HFFc6 (cell line): Measurements from ENCODE around the gene ADAM12. TPM values are rescaled to one million over a fixed set of nuclear protein-coding genes. Genes with fewer than 3 reads are reported as not detected.

Experiments used
- DNase-seq: peaks from one replicate; pipeline ENCODE4 v3.0.0-alpha.2; 2018
- H3K27ac Mint-ChIP-seq: 2 replicates; pipeline ENCODE4 v1.8.0; 2020; ENCODE audit warnings: mild to moderate bottlenecking, mixed read lengths
- H3K27me3 Mint-ChIP-seq: 2 replicates; pipeline ENCODE4 v1.8.0; 2021; ENCODE audit warnings: mild to moderate bottlenecking, moderate library complexity, mixed read lengths; ENCODE audit not compliant: insufficient read depth
- H3K36me3 Mint-ChIP-seq: 2 replicates; pipeline ENCODE4 v1.8.0; 2021; ENCODE audit warnings: low read depth, mixed read lengths
- H3K4me1 Mint-ChIP-seq: 2 replicates; pipeline ENCODE4 v1.8.0; 2020; ENCODE audit warnings: low read depth, mixed read lengths
- H3K4me3 Mint-ChIP-seq: 2 replicates; pipeline ENCODE4 v1.8.0; 2020; ENCODE audit warnings: mild to moderate bottlenecking, moderate library complexity, mixed read lengths
- H3K9me3 Mint-ChIP-seq: 2 replicates; pipeline ENCODE4 v1.8.0; 2020; ENCODE audit warnings: mild to moderate bottlenecking, mixed read lengths
- total RNA-seq, 6 experiments: library from RNA; stranded (reverse); fragmentation: NEBNext Ultra II Directional; extraction: Animal tissue kit (Norgen Biotek cat#: 25700); gene quantifications; 2 replicates in 1 of 6; 3 replicates in 5 of 6; pipeline ENCODE4 v1.2.3, GENCODE V29; 2021
- TF ChIP-seq, protein P1 (sequence below): fragments of 200-600 bp; sonication (generic); IDR thresholded peaks from 2 replicates; pipeline ENCODE4 v1.5.0; 2021; ENCODE audit warnings: antibody characterized with exemption, mild to moderate bottlenecking

ADAM12 gene
- total RNA-seq, 6 experiments from 2014 or later = 7.5 to 12.5 (median 11.5) TPM

DNA sequence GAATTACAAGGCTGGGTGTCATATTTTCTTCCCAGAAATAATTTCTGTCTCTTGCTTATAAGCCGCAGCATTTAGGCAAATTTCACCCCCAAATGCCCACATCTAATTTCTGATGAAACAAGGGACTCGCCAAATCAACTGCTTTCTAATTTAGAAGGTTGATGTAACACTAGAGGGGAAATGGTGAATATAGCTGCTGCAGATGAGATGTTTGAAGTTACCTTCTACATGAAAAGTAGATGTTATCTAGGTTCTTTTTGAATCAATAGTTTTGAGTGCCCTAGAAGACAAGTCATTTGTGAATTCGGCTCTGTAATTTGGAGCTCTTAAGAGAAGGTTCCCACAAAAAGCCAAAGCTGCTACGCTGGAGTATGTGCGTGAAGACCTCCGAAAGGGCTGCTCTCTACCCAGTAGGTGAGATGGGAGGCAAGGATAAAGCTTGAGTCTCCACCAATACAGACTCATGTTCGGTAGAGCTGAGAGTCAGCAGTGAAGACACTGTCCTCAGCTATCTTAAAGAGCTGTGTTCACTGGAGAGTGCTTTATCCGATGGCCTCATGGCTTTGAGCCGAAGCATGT lies 392.5 kb downstream of the ADAM12 start:
- H3K9me3 Mint-ChIP-seq = no peaks in the 10 kb centered on the region
- TF ChIP-seq, protein P1, sequence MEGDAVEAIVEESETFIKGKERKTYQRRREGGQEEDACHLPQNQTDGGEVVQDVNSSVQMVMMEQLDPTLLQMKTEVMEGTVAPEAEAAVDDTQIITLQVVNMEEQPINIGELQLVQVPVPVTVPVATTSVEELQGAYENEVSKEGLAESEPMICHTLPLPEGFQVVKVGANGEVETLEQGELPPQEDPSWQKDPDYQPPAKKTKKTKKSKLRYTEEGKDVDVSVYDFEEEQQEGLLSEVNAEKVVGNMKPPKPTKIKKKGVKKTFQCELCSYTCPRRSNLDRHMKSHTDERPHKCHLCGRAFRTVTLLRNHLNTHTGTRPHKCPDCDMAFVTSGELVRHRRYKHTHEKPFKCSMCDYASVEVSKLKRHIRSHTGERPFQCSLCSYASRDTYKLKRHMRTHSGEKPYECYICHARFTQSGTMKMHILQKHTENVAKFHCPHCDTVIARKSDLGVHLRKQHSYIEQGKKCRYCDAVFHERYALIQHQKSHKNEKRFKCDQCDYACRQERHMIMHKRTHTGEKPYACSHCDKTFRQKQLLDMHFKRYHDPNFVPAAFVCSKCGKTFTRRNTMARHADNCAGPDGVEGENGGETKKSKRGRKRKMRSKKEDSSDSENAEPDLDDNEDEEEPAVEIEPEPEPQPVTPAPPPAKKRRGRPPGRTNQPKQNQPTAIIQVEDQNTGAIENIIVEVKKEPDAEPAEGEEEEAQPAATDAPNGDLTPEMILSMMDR = no peak
- peaks cover 17% of the 10 kb centered on the region for H3K4me1 Mint-ChIP-seq
- no peak overlapping the region for H3K4me3 Mint-ChIP-seq
- no peak overlapping the region for H3K27ac Mint-ChIP-seq
- H3K36me3 Mint-ChIP-seq = 0 out of 2 replicates have a peak, but pooled peaks cover under 1% of the 10 kb centered on the region
- DNase-seq = no peak
- peaks cover 8% of the 10 kb centered on the region for H3K27me3 Mint-ChIP-seq

DNA sequence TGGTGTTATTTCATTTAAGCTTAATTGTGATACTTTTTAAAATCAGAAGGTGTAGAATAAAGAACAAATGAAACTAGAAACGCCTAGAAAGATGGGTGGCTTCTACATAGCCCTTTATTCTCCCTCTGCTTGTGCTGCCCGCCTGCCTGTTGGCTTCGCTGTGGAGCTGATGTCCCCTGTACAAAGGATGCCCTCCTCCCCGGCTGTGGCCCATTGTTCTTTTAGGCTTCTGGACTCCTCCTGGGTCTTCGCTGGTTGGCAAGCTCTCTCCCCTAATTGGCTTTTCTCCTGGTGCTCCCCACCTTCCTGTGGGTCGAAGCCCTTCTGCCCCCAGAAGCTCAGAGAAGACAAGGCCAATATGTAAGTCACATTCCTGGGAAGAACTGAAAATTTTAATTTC lies 393.7 kb downstream of the ADAM12 start:
- DNase-seq = no peak
- Mint-ChIP-seq H3K27ac (no peak overlapping the region), H3K4me1 (peaks cover 13% of the 10 kb centered on the region), H3K27me3 (peaks cover 9% of the 10 kb centered on the region), H3K9me3 (no peaks in the 10 kb centered on the region), H3K4me3 (no peak overlapping the region), H3K36me3 (peaks cover 5% of the 10 kb centered on the region; the same call in 1 of the 2 replicates)
- TF ChIP-seq, protein P1 = no peak

DNA sequence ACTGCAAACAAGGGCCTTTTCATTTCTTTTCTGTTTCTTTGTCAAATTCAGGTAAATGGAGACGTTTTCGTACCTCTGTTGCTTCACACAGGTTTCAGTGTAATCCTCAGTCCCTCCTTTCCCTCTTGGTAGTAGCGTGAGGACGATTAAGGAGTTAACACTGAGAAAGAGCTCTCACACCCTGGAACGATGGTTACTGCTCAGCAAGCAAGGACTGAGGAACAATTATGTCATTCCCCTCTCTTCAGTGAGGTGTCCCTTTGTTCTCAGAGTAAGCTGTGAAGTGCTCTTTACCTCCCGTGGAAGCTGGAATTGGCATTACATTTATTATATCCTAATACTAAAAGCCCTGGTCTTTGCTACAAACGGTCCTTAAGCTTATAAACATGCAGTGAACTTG lies 396.0 kb downstream of the ADAM12 start:
- DNase-seq = no peak
- peaks cover 10% of the 10 kb centered on the region for H3K27me3 Mint-ChIP-seq
- H3K27ac Mint-ChIP-seq = no peak overlapping the region
- no peaks in the 10 kb centered on the region for H3K9me3 Mint-ChIP-seq
- TF ChIP-seq, protein P1 = no peak
- peaks cover 9% of the 10 kb centered on the region; the same call in 1 of the 2 replicates for H3K4me1 Mint-ChIP-seq
- no peak overlapping the region for H3K4me3 Mint-ChIP-seq
- H3K36me3 Mint-ChIP-seq = peaks cover 5% of the 10 kb centered on the region; the same call in 1 of the 2 replicates

DNA sequence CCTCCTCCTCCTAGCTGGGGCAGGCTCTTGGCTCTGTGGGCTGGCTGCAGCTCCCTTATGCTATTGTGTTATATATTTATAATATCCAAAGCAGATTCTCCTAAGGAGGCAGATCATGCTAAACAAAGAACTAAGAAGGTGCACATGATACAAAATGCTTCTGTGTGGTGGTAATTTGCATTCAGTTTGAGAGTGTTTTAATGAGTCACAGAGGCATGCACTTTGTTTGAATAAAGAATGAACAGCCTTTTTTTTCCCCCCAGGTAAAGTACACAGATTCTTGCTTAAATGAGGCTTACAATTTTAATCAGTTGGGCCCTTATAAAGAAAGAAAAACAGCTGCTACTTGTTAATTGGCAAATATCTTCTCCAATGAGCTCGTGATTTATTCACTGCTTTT lies 396.9 kb downstream of the ADAM12 start:
- H3K36me3 Mint-ChIP-seq = peaks cover 5% of the 10 kb centered on the region; the same call in 1 of the 2 replicates
- H3K27ac Mint-ChIP-seq = no peak overlapping the region
- H3K4me1 Mint-ChIP-seq = peaks cover 9% of the 10 kb centered on the region; the same call in 1 of the 2 replicates
- no peak for DNase-seq
- H3K9me3 Mint-ChIP-seq = no peaks in the 10 kb centered on the region
- TF ChIP-seq, protein P1 = no peak
- H3K27me3 Mint-ChIP-seq = peaks cover 6% of the 10 kb centered on the region
- H3K4me3 Mint-ChIP-seq = no peak overlapping the region

DNA sequence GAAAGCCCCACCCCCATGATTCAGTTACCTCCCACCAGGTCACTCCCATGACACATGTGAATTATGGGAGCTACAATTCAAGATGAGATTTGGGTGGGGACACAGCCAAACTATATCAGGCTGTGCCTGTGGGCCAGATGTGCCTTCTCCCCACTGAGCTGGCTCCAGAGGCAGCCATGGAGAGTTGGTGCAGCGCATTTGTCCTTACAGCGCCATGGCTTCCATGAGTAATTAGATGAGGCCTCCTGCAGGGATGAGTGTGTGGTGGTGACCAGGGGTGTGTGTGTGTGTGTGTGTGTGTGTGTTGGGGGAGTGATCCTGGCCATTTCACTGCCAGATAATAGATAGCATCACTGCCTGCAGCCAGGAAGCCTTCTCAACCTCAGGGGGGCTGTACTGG lies 397.3 kb downstream of the ADAM12 start:
- Mint-ChIP-seq H3K27ac (no peak overlapping the region), H3K4me3 (no peak overlapping the region), H3K4me1 (peaks cover 9% of the 10 kb centered on the region; the same call in 1 of the 2 replicates), H3K36me3 (peaks cover 5% of the 10 kb centered on the region; the same call in 1 of the 2 replicates), H3K9me3 (no peaks in the 10 kb centered on the region), H3K27me3 (peaks cover 7% of the 10 kb centered on the region)
- no peak for DNase-seq
- TF ChIP-seq, protein P1 = no peak
